ENCODE data around the gene HTR3D. TPM values are rescaled to one million over a fixed set of nuclear protein-coding genes. Genes with fewer than 3 reads are reported as not detected.
"Not testable (repeated sequence)": the region's sequence is repeated elsewhere in the genome, so short reads cannot be mapped to it uniquely, and the experiment has no call there.

Gene HTR3D
- total and polyA plus RNA-seq, 4 donors = not detected

DNA sequence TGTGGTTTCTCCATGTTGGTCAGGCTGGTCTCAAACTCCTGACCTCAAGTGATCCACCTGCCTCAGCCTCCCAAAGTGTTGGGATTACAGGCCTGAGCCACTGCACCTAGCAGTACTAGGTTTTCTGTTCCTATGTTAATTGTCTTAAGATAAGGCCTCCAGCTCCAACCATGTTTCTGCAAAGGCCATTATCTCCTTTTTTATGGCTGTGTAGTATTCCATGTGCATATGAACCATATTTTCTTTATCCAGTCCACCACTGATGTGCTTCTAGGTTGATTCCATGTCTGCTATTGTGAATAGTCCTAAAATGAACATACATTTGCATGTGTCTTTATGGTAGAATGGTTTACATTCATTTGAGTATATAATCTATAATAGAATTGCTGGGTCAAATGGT lies 31.1 kb downstream of the HTR3D start:
- DNase-seq (no peak), ATAC-seq (ENCODE audit: insufficient read depth, low FRiP score) (no peak)
- Histone ChIP-seq H3K4me3 (no peak overlapping the region), H3K27ac (ENCODE audit: low read depth in 1 of 2, low read length in 1 of 2) (no peak overlapping the region), H3K4me1 (ENCODE audit: control insufficient read depth in 5 of 5, insufficient read depth in 5 of 5, low read length in 5 of 5) (no peaks in the 10 kb centered on the region), H3K9ac (ENCODE audit: insufficient read depth in 1 of 2, low read length in 2 of 2) (no peak overlapping the region), H3K36me3 (ENCODE audit: control insufficient read depth in 4 of 4, insufficient read depth in 4 of 4, low read length in 4 of 4) (no peaks in the 10 kb centered on the region), H3K9me3 (ENCODE audit: control insufficient read depth in 4 of 4, insufficient read depth in 3 of 4, low read length in 3 of 4) (no peaks in the 10 kb centered on the region), H3K27me3 (ENCODE audit: control insufficient read depth in 3 of 3, insufficient read depth in 3 of 3, low read length in 2 of 3) (no peaks in the 10 kb centered on the region)
- TF ChIP-seq, protein P1, sequence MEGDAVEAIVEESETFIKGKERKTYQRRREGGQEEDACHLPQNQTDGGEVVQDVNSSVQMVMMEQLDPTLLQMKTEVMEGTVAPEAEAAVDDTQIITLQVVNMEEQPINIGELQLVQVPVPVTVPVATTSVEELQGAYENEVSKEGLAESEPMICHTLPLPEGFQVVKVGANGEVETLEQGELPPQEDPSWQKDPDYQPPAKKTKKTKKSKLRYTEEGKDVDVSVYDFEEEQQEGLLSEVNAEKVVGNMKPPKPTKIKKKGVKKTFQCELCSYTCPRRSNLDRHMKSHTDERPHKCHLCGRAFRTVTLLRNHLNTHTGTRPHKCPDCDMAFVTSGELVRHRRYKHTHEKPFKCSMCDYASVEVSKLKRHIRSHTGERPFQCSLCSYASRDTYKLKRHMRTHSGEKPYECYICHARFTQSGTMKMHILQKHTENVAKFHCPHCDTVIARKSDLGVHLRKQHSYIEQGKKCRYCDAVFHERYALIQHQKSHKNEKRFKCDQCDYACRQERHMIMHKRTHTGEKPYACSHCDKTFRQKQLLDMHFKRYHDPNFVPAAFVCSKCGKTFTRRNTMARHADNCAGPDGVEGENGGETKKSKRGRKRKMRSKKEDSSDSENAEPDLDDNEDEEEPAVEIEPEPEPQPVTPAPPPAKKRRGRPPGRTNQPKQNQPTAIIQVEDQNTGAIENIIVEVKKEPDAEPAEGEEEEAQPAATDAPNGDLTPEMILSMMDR (IDR thresholded peaks at IDR 0.05; ENCODE audit: control extremely low read depth, extremely low read depth) = no peak

DNA sequence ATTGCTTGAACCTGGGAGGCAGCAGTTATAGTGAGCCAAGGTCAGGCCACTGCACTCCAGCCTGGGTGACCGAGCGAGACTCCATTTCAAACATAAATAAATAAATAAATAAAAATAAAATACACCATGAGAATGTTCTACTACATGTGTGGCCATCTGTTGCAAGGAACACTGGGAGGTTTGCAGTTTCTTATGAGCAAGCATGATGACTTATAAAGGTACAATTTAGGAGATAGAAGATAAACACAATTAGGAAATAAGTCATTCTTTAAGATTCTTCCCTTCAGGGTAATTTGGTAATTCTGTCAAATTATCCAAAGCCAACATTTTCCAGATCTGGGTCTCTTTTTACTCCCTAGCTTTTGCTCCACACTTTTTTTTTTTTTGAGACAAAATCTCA lies 34.7 kb downstream of the HTR3D start:
- Histone ChIP-seq H3K36me3 (ENCODE audit: control insufficient read depth in 4 of 4, insufficient read depth in 4 of 4, low read length in 4 of 4) (no peaks in the 10 kb centered on the region), H3K9me3 (ENCODE audit: control insufficient read depth in 4 of 4, insufficient read depth in 3 of 4, low read length in 3 of 4) (no peaks in the 10 kb centered on the region), H3K4me3 (no peak overlapping the region), H3K27me3 (ENCODE audit: control insufficient read depth in 3 of 3, insufficient read depth in 3 of 3, low read length in 2 of 3) (no peaks in the 10 kb centered on the region), H3K4me1 (ENCODE audit: control insufficient read depth in 5 of 5, insufficient read depth in 5 of 5, low read length in 5 of 5) (no peaks in the 10 kb centered on the region), H3K27ac (ENCODE audit: low read depth in 1 of 2, low read length in 1 of 2) (no peak overlapping the region), H3K9ac (ENCODE audit: insufficient read depth in 1 of 2, low read length in 2 of 2) (no peak overlapping the region)
- TF ChIP-seq, protein P1 (IDR thresholded peaks at IDR 0.05; ENCODE audit: control extremely low read depth, extremely low read depth) = no peak
- ATAC-seq (ENCODE audit: insufficient read depth, low FRiP score) = no peak
- DNase-seq = no peak
- WGBS, 2 donors = 92 to 95% methylated on average over 2 of the region's 2 CpGs

DNA sequence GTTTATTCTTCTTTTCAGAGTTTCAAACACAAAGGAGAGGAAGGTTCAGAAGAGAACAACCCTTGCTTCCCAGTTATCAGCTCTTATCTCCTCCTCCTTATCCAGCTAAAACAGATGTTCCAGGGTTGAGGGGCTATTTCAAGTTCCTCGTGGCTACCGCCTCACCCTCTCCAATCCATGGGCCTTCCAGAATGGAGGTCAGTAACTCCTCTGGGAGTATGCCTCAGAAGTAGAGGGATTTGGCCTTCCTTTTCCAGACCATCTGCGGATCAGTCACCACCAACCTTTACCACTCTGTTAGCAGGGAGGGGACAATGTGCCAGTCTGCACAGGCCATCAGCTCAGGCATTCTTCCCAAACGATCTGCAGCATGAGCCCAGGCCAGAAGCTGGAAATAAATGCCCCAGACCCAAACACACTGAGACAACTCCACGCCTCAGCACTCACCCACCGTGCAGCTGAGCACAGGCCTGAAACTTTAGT lies 36.1 kb downstream of the HTR3D start:
- no peaks in the 10 kb centered on the region for H3K9me3 ChIP-seq (ENCODE audit: control insufficient read depth in 4 of 4, insufficient read depth in 3 of 4, low read length in 3 of 4)
- H3K4me1 ChIP-seq (ENCODE audit: control insufficient read depth in 5 of 5, insufficient read depth in 5 of 5, low read length in 5 of 5) = no peaks in the 10 kb centered on the region
- H3K36me3 ChIP-seq (ENCODE audit: control insufficient read depth in 4 of 4, insufficient read depth in 4 of 4, low read length in 4 of 4) = no peaks in the 10 kb centered on the region
- no peak overlapping the region for H3K4me3 ChIP-seq
- TF ChIP-seq, protein P1 (IDR thresholded peaks at IDR 0.05; ENCODE audit: control extremely low read depth, extremely low read depth) = no peak
- H3K27me3 ChIP-seq (ENCODE audit: control insufficient read depth in 3 of 3, insufficient read depth in 3 of 3, low read length in 2 of 3) = no peaks in the 10 kb centered on the region
- H3K27ac ChIP-seq (ENCODE audit: low read depth in 1 of 2, low read length in 1 of 2) = no peak overlapping the region
- DNase-seq (no peak), ATAC-seq (ENCODE audit: insufficient read depth, low FRiP score) (no peak)
- WGBS, 2 donors = 66 to 76% methylated on average over 6 of the region's 6 CpGs
- no peak overlapping the region for H3K9ac ChIP-seq (ENCODE audit: insufficient read depth in 1 of 2, low read length in 2 of 2)

DNA sequence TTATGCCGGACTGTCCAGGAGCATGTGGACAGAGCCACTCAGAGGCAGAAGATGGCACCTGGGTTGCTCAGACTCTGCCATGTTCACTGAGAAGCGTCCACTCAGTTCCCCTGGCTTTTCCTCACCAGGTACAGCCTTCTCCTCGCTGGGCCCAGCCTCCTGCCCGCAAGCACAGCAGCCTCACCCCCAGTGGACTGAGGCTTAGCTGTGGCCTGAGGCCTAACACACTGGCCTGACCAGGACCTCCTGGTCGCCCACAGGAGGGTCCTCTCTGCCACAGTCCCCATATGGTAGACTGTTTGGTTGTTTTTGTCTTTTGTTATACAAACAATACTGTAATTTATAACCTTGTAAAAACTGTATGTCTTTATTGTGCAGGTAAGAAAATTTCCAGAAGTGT lies 36.8 kb downstream of the HTR3D start:
- no peak for DNase-seq
- H3K9ac ChIP-seq (ENCODE audit: insufficient read depth in 1 of 2, low read length in 2 of 2) = no peak overlapping the region
- no peaks in the 10 kb centered on the region for H3K9me3 ChIP-seq (ENCODE audit: control insufficient read depth in 4 of 4, insufficient read depth in 3 of 4, low read length in 3 of 4)
- TF ChIP-seq, protein P1 (IDR thresholded peaks at IDR 0.05; ENCODE audit: control extremely low read depth, extremely low read depth) = no peak
- no peak for ATAC-seq (ENCODE audit: insufficient read depth, low FRiP score)
- 91 to 97% methylated on average over 5 of the region's 5 CpGs for WGBS, 2 donors
- no peaks in the 10 kb centered on the region for H3K4me1 ChIP-seq (ENCODE audit: control insufficient read depth in 5 of 5, insufficient read depth in 5 of 5, low read length in 5 of 5)
- no peak overlapping the region for H3K4me3 ChIP-seq
- H3K27me3 ChIP-seq (ENCODE audit: control insufficient read depth in 3 of 3, insufficient read depth in 3 of 3, low read length in 2 of 3) = no peaks in the 10 kb centered on the region
- no peaks in the 10 kb centered on the region for H3K36me3 ChIP-seq (ENCODE audit: control insufficient read depth in 4 of 4, insufficient read depth in 4 of 4, low read length in 4 of 4)
- no peak overlapping the region for H3K27ac ChIP-seq (ENCODE audit: low read depth in 1 of 2, low read length in 1 of 2)

DNA sequence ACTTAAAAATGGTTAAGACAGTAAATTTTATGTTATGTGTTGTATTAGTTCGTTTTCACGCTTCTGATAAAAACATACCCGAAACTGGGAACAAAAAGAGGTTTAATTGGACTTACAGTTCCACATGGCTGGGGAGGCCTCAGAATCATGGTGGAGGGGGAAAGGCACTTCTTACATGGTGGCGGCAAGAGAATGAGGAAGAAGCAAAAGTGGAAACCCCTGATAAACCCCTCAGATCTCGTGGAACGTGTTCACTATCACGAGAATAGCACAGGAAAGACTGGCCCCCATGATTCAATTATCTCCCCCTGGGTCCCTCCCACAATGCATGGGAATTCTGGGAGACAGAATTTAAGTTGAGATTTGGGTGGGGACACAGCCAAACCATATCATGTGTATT lies 39.6 kb downstream of the HTR3D start:
- not testable (repeated sequence) for H3K27me3 ChIP-seq (ENCODE audit: control insufficient read depth in 3 of 3, insufficient read depth in 3 of 3, low read length in 2 of 3); H3K27ac ChIP-seq (ENCODE audit: low read depth in 1 of 2, low read length in 1 of 2); H3K36me3 ChIP-seq (ENCODE audit: control insufficient read depth in 4 of 4, insufficient read depth in 4 of 4, low read length in 4 of 4); ATAC-seq (ENCODE audit: insufficient read depth, low FRiP score); H3K9me3 ChIP-seq (ENCODE audit: control insufficient read depth in 4 of 4, insufficient read depth in 3 of 4, low read length in 3 of 4); DNase-seq; H3K9ac ChIP-seq (ENCODE audit: insufficient read depth in 1 of 2, low read length in 2 of 2); H3K4me1 ChIP-seq (ENCODE audit: control insufficient read depth in 5 of 5, insufficient read depth in 5 of 5, low read length in 5 of 5); H3K4me3 ChIP-seq
- 95 to 97% methylated on average over 7 of the region's 7 CpGs for WGBS, 2 donors
